Lower leg skin (tissue), 3 donors: Measurements from ENCODE around the gene MGST3.

Experiments used
- POLR2A ChIP-seq, 2 donors: fragments of 450-650 bp; IDR thresholded peaks; one replicate each; pipeline ENCODE4 v1.6.1; 2016 to 2017; ENCODE audit warnings: antibody characterized with exemption in 2 of 2, mild to moderate bottlenecking in 1 of 2, moderate library complexity in 1 of 2
- TF ChIP-seq, protein P1 (sequence below), 3 donors: fragments of 450-650 bp; IDR thresholded peaks; one replicate each; pipeline ENCODE4 v1.5.1; 2016; ENCODE audit warnings: antibody characterized with exemption in 3 of 3, mild to moderate bottlenecking in 3 of 3, moderate library complexity in 2 of 3

DNA sequence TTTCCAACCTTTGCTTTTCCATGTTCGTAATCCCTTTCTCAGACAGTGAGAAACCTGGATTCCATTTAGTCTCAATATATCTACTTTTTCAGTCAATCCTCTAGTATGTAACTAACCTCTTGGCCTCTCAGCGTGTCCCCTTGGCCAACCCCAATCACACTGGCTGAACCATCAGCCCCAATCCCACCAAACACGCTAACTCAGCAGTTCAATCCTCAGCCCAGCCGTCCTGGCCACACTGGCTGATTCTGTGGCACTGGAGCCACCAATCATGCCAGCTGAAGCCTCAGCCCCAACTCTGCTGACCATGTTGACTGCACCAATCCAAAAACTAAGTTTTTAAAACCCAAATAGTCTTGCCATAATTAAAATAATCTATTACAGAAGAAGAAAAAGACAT is 6.6 kb upstream of the MGST3 start:
- TF ChIP-seq, protein P1, sequence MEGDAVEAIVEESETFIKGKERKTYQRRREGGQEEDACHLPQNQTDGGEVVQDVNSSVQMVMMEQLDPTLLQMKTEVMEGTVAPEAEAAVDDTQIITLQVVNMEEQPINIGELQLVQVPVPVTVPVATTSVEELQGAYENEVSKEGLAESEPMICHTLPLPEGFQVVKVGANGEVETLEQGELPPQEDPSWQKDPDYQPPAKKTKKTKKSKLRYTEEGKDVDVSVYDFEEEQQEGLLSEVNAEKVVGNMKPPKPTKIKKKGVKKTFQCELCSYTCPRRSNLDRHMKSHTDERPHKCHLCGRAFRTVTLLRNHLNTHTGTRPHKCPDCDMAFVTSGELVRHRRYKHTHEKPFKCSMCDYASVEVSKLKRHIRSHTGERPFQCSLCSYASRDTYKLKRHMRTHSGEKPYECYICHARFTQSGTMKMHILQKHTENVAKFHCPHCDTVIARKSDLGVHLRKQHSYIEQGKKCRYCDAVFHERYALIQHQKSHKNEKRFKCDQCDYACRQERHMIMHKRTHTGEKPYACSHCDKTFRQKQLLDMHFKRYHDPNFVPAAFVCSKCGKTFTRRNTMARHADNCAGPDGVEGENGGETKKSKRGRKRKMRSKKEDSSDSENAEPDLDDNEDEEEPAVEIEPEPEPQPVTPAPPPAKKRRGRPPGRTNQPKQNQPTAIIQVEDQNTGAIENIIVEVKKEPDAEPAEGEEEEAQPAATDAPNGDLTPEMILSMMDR (IDR thresholded peaks at IDR 0.05) = no peak
- no peak for TF ChIP-seq POLR2A (IDR thresholded peaks at IDR 0.05)
